Prostate gland (tissue), 2 donors: Measurements from ENCODE around the gene KCNJ1. TPM values are rescaled to one million over a fixed set of nuclear protein-coding genes. Genes with fewer than 3 reads are reported as not detected.

Experiments
- DNase-seq: peaks from one replicate; pipeline ENCODE4 v3.0.0-alpha.2; 2019; ENCODE audit warnings: low spot score
- H3K27ac ChIP-seq, 2 donors: fragments of 200-600 bp; sonication (generic); 2 replicates each; pipeline ENCODE4 v1.5.1; 2017 to 2019
- H3K27me3 ChIP-seq: fragments of 200-600 bp; sonication (generic); replicated peaks from 2 replicates; pipeline ENCODE4 v1.5.1; 2019; ENCODE audit not compliant: insufficient read depth
- H3K36me3 ChIP-seq, 2 donors: fragments of 200-600 bp; sonication (generic); 1 replicate in 1 of 2; 2 replicates in 1 of 2; pipeline versions ENCODE4 v1.5.1 to v1.8.1; 2017 to 2019
- H3K4me1 ChIP-seq: fragments of 200-600 bp; sonication (generic); replicated peaks from 2 replicates; pipeline ENCODE4 v1.5.1; 2019
- H3K4me3 ChIP-seq, 2 donors: fragments of 200-600 bp; sonication (generic); 2 replicates each; pipeline ENCODE4 v1.5.1; 2017 to 2019
- H3K9me3 ChIP-seq: fragments of 200-600 bp; sonication (generic); 2 replicates; pipeline ENCODE4 v1.5.1; 2017
- CTCF ChIP-seq, 4 experiments: fragments of 200-600 bp in 2 of 4; fragments of 450-650 bp in 2 of 4; sonication (generic) in 2 of 4; IDR thresholded peaks; 1 replicate in 3 of 4; 2 replicates in 1 of 4; pipeline ENCODE4 v1.5.1; 2016 to 2019; ENCODE audit warnings: antibody characterized with exemption in 4 of 4, mild to moderate bottlenecking in 2 of 4, moderate library complexity in 2 of 4
- POLR2A ChIP-seq: fragments of 450-650 bp; IDR thresholded peaks from one replicate; pipeline ENCODE4 v1.6.1; 2016; ENCODE audit warnings: antibody characterized with exemption, mild to moderate bottlenecking
- POLR2AphosphoS5 ChIP-seq: sonication (generic); formaldehyde crosslinking; IDR thresholded peaks from one replicate; pipeline ENCODE4 v1.6.1; 2017; ENCODE audit warnings: antibody characterized with exemption
- WGBS: methylation state at CpG from one replicate; pipeline ENCODE4 v1.1.5; 2018; 5-methylcytosine and 5-hydroxymethylcytosine counted together
- intact Hi-C: fragments of 100-400 bp; cut with DNase I; formaldehyde crosslinking; loops from one replicate; pipeline ENCODE4 v1.14.2; 2022
- total RNA-seq, 2 donors: library from RNA; depleted of rRNA; stranded (reverse); fragments of >200 nt; gene quantifications; one replicate each; pipeline ENCODE4 v1.1.0, GENCODE V29; 2016

The KCNJ1 gene
- total RNA-seq, 2 donors from 2014 or later, result not detected

GRCh38 chr11:128897826-128898225 lies 30.7 kb upstream of the KCNJ1 start:
- Histone ChIP-seq H3K4me3 (no peak overlapping the region), H3K27ac (no peak overlapping the region), H3K4me1 (no peaks in the 10 kb centered on the region), H3K27me3 (no peaks in the 10 kb centered on the region), H3K36me3 (no peaks in the 10 kb centered on the region), H3K9me3 (no peaks in the 10 kb centered on the region)
- intact Hi-C loops, result no loop called here
- DNase-seq, result no peak
- WGBS, result 92% methylated on average over 1 of the region's 1 CpG
- no peak for TF ChIP-seq POLR2A
- TF ChIP-seq POLR2AphosphoS5, result no peak
- no peak for TF ChIP-seq CTCF (IDR thresholded peaks at IDR 0.05)

- 52% methylated on average over 2 of the region's 2 CpGs for whole genome bisulfite sequencing
- Histone ChIP-seq H3K4me3 (no peak overlapping the region), H3K27me3 (no peaks in the 10 kb centered on the region), H3K9me3 (no peaks in the 10 kb centered on the region), H3K36me3 (no peaks in the 10 kb centered on the region), H3K4me1 (no peaks in the 10 kb centered on the region), H3K27ac (no peak overlapping the region)
- TF ChIP-seq POLR2A, result no peak
- TF ChIP-seq POLR2AphosphoS5, result no peak
- TF ChIP-seq CTCF (IDR thresholded peaks at IDR 0.05), result no peak
- intact Hi-C loops, result no loop called here
- DNase-seq, result no peak
Measured at GRCh38 chr11:128896356-128896755, 29.3 kb upstream of the KCNJ1 start.

- Histone ChIP-seq H3K27me3 (no peaks in the 10 kb centered on the region), H3K4me1 (no peaks in the 10 kb centered on the region), H3K4me3 (no peak overlapping the region), H3K36me3 (no peaks in the 10 kb centered on the region), H3K27ac (no peak overlapping the region), H3K9me3 (no peaks in the 10 kb centered on the region)
- 79% methylated on average over 9 of the region's 9 CpGs for WGBS
- no peak for DNase-seq
- intact Hi-C loops, result no loop called here
- TF ChIP-seq CTCF (IDR thresholded peaks at IDR 0.05) (no peak), POLR2AphosphoS5 (no peak), POLR2A (no peak)
Measured at GRCh38 chr11:128895526-128895925, 28.4 kb upstream of the KCNJ1 start.

GRCh38 chr11:128894685-128895084 lies 27.6 kb upstream of the KCNJ1 start:
- intact Hi-C loops, result no loop called here
- no peaks in the 10 kb centered on the region for H3K9me3 ChIP-seq
- no peaks in the 10 kb centered on the region for H3K27me3 ChIP-seq
- WGBS, result 55% methylated on average over 6 of the region's 6 CpGs
- H3K27ac ChIP-seq, result no peak overlapping the region
- TF ChIP-seq CTCF (IDR thresholded peaks at IDR 0.05) (no peak), POLR2AphosphoS5 (no peak), POLR2A (no peak)
- no peaks in the 10 kb centered on the region for H3K36me3 ChIP-seq
- H3K4me1 ChIP-seq, result no peaks in the 10 kb centered on the region
- DNase-seq, result no peak
- H3K4me3 ChIP-seq, result no peak overlapping the region

- no peaks in the 10 kb centered on the region for H3K27me3 ChIP-seq
- intact Hi-C loops, result no loop called here
- no peak for DNase-seq
- no peaks in the 10 kb centered on the region for H3K36me3 ChIP-seq
- H3K4me1 ChIP-seq, result no peaks in the 10 kb centered on the region
- WGBS, result 66% methylated on average over 3 of the region's 3 CpGs
- no peak overlapping the region for H3K27ac ChIP-seq
- H3K9me3 ChIP-seq, result no peaks in the 10 kb centered on the region
- TF ChIP-seq POLR2A (no peak), CTCF (IDR thresholded peaks at IDR 0.05) (no peak), POLR2AphosphoS5 (no peak)
- H3K4me3 ChIP-seq, result no peak overlapping the region
Measured at GRCh38 chr11:128894286-128894681, 27.2 kb upstream of the KCNJ1 start.
